ENCODE data around the gene KIAA1210.
A peak's percentile ranks its signal among the peaks of the same experiment; 100 is the strongest.

The KIAA1210 gene

DNA sequence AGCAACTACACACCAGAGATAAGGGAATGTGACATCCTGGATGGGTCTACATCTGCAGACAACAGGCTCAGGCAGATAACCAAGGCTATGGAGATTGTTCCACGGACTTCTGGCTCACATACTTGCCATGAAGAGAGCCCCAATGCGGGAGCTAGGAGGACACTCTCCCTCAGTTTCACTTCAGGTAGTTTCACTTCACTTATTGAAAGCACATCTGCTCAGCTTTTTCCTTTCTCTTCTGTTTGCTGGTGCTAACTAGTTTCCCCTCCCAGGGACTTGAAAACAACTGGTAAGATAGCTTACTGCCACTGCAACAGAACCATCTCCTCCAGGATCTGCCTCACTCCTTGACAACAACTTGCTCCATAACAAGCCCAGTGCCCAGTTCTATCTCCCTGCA, 56.2 kb downstream of the KIAA1210 start:
- Histone ChIP-seq H3K9ac (no peak overlapping the region), H3K36me3 (ENCODE audit: control insufficient read depth, insufficient read depth, low read length) (no peaks in the 10 kb centered on the region), H3K27me3 (ENCODE audit: control insufficient read depth, insufficient read depth, low read length) (no peaks in the 10 kb centered on the region), H3K27ac (no peak overlapping the region), H3K4me1 (no peaks in the 10 kb centered on the region), H3K4me3 (ENCODE audit: low read depth, low read length) (no peak overlapping the region), H3K4me2 (ENCODE audit: low read length) (no peak overlapping the region), H2AFZ (no peak overlapping the region), H3K79me2 (no peaks in the 10 kb centered on the region), H3K9me3 (ENCODE audit: control insufficient read depth, low read length) (no peaks in the 10 kb centered on the region)
- TF ChIP-seq CTCF (IDR thresholded peaks at IDR 0.05), result no peak

DNA sequence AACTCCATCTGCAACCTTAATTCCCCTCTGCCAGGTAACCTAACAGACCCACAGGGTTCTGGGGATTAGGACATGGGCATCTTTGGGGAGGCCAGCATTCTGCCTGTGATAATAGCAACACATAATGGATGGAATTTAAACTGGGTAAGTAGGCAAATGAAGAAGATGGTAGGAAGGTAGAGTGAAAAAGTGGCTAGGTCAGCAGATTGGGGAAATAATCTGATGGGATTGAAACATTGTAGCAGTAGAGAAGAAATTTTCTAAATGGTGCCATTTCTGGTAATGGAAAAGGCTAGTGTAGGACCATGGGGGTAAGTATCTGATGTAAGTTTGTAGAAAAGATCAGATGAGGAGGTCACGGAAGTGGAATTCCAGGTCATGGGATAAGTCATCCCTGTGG, 57.9 kb downstream of the KIAA1210 start:
- Histone ChIP-seq H3K79me2 (no peaks in the 10 kb centered on the region), H3K27me3 (ENCODE audit: control insufficient read depth, insufficient read depth, low read length) (no peaks in the 10 kb centered on the region), H3K9ac (no peak overlapping the region), H3K36me3 (ENCODE audit: control insufficient read depth, insufficient read depth, low read length) (no peaks in the 10 kb centered on the region), H3K4me3 (ENCODE audit: low read depth, low read length) (no peak overlapping the region), H3K9me3 (ENCODE audit: control insufficient read depth, low read length) (no peaks in the 10 kb centered on the region), H2AFZ (no peak overlapping the region), H3K4me2 (ENCODE audit: low read length) (no peak overlapping the region), H3K4me1 (peaks cover 2% of the 10 kb centered on the region), H3K27ac (no peak overlapping the region)
- TF ChIP-seq CTCF (IDR thresholded peaks at IDR 0.05), result no peak

DNA sequence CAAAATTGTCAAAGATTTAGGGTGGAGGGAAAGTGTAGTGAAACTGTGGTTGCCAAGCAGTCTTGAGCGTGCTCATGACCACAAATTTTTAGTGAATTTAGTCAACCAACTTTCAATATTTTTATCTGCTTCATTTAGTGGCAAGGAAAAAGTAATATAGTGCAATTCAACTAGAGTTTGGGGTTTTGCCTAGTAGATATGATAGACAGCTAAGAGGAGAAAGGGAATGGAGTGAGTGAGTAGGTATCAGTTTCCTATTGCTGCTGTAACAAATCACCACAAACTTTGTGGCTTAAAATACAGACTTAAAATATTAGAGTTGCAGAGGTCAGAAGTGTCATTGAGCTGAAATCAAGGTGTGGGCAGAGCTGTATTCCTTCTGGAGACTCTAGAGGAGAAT, 58.5 kb downstream of the KIAA1210 start:
- H3K79me2 ChIP-seq, result no peaks in the 10 kb centered on the region
- H3K9ac ChIP-seq, result no peak overlapping the region
- H3K4me2 ChIP-seq (ENCODE audit: low read length), result no peak overlapping the region
- H3K27me3 ChIP-seq (ENCODE audit: control insufficient read depth, insufficient read depth, low read length), result no peaks in the 10 kb centered on the region
- no peak overlapping the region for H2AFZ ChIP-seq
- no peak for TF ChIP-seq CTCF (IDR thresholded peaks at IDR 0.05)
- H3K27ac ChIP-seq, result no peak overlapping the region
- no peak overlapping the region for H3K4me3 ChIP-seq (ENCODE audit: low read depth, low read length)
- H3K36me3 ChIP-seq (ENCODE audit: control insufficient read depth, insufficient read depth, low read length), result no peaks in the 10 kb centered on the region
- no peaks in the 10 kb centered on the region for H3K9me3 ChIP-seq (ENCODE audit: control insufficient read depth, low read length)
- H3K4me1 ChIP-seq, result peaks cover 2% of the 10 kb centered on the region

DNA sequence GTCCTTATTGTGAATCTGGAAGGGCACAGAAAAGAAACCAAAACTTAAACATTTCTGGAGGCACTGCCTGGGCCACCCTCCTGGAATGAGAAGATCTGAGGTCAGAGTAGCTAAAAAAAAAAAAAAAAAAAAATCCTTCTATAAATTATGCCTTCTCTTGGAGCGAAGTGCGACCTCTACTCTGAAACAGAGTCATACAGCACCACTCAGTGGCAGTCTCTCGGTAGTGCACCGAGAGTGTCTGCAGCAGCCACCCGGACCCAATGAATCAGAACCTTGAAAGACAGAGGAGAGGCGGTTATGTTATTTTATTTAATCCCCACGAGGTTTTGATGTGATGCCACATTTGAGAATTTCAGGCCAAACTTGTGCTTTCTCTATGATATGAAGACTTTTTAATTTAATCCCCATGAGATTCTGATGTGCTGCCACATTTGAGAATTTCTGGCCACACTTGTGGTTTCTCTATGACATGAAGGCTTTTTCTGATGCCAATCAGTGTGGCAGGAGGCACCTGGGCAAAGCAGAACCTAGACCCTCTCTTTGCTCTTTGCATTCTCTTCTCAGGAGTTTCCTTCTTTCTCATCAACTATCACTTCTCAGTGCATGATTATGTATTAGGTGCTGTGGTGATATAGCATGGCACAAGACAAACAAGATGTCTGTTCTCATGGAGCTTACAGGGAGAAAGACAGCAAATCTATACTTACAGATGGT, 60.4 kb downstream of the KIAA1210 start:
- H3K4me3 ChIP-seq (ENCODE audit: low read depth, low read length), result no peak overlapping the region
- H3K4me2 ChIP-seq (ENCODE audit: low read length), result no peak overlapping the region
- H3K27ac ChIP-seq, result no peak overlapping the region
- no peak overlapping the region for H2AFZ ChIP-seq
- H3K4me1 ChIP-seq, result peaks cover 2% of the 10 kb centered on the region
- no peaks in the 10 kb centered on the region for H3K79me2 ChIP-seq
- no peaks in the 10 kb centered on the region for H3K9me3 ChIP-seq (ENCODE audit: control insufficient read depth, low read length)
- peak; percentile 41 for TF ChIP-seq CTCF (IDR thresholded peaks at IDR 0.05)
- H3K36me3 ChIP-seq (ENCODE audit: control insufficient read depth, insufficient read depth, low read length), result no peaks in the 10 kb centered on the region
- H3K9ac ChIP-seq, result no peak overlapping the region
- H3K27me3 ChIP-seq (ENCODE audit: control insufficient read depth, insufficient read depth, low read length), result no peaks in the 10 kb centered on the region

GRCh38 chrX:119063428-119063827, 64.2 kb downstream of the KIAA1210 start:
- Histone ChIP-seq H3K4me1 (peaks cover 2% of the 10 kb centered on the region), H3K79me2 (no peaks in the 10 kb centered on the region), H3K27me3 (ENCODE audit: control insufficient read depth, insufficient read depth, low read length) (no peaks in the 10 kb centered on the region), H3K27ac (no peak overlapping the region), H3K9me3 (ENCODE audit: control insufficient read depth, low read length) (no peaks in the 10 kb centered on the region), H3K4me3 (ENCODE audit: low read depth, low read length) (no peak overlapping the region), H3K9ac (no peak overlapping the region), H3K36me3 (ENCODE audit: control insufficient read depth, insufficient read depth, low read length) (no peaks in the 10 kb centered on the region), H2AFZ (no peak overlapping the region), H3K4me2 (ENCODE audit: low read length) (no peak overlapping the region)
- TF ChIP-seq CTCF (IDR thresholded peaks at IDR 0.05), result no peak
